OCI-LY1 (cell line): ENCODE data around the gene TRIM9.

Experiments used
- H2AFZ ChIP-seq: fragments of 200-600 bp; sonication (generic), shearing (Covaris generic); 2 replicates; pipeline ENCODE4 v1.6.0; 2014; ENCODE audit warnings: antibody characterized with exemption, mild to moderate bottlenecking, low read length
- H3F3A ChIP-seq: fragments of 200-600 bp; sonication (generic), shearing (Covaris generic); 2 replicates; pipeline ENCODE4 v1.6.0; 2014; ENCODE audit warnings: mild to moderate bottlenecking, antibody characterized with exemption, low read length, moderate library complexity; ENCODE audit not compliant: insufficient read depth
- H3K27ac ChIP-seq: fragments of 200-600 bp; sonication (generic); 2 replicates; pipeline ENCODE4 v1.5.1; 2014; ENCODE audit warnings: low read length, mixed run types, mild to moderate bottlenecking, low read depth; ENCODE audit not compliant: poor library complexity, severe bottlenecking
- H3K27me3 ChIP-seq: fragments of 200-600 bp; sonication (generic); 2 replicates; pipeline ENCODE4 v1.6.0; 2014; ENCODE audit warnings: antibody characterized with exemption, mild to moderate bottlenecking, low read length, moderate library complexity; ENCODE audit not compliant: insufficient read depth
- H3K36me3 ChIP-seq: fragments of 200-600 bp; sonication (generic); 2 replicates; pipeline ENCODE4 v1.6.1; 2014; ENCODE audit warnings: mild to moderate bottlenecking, antibody characterized with exemption, low read length, moderate library complexity, mixed read lengths; ENCODE audit not compliant: insufficient read depth
- H3K4me1 ChIP-seq: fragments of 200-600 bp; sonication (generic); 2 replicates; pipeline ENCODE4 v1.5.1; 2014; ENCODE audit warnings: mild to moderate bottlenecking, low read length, moderate library complexity; ENCODE audit not compliant: insufficient read depth, severe bottlenecking
- H3K4me2 ChIP-seq: fragments of 200-600 bp; sonication (generic), shearing (Covaris generic); 2 replicates; pipeline ENCODE4 v1.6.1; 2014; ENCODE audit warnings: low read length
- H3K4me3 ChIP-seq: fragments of 200-600 bp; sonication (generic); 2 replicates; pipeline ENCODE4 v1.5.1; 2014; ENCODE audit warnings: low read length, low read depth, mild to moderate bottlenecking, mixed read lengths; ENCODE audit not compliant: poor library complexity, severe bottlenecking
- H3K79me2 ChIP-seq: fragments of 200-600 bp; shearing (Covaris generic); 2 replicates; pipeline ENCODE4 v1.6.1; 2016; ENCODE audit warnings: mixed run types, low read length, mixed read lengths; ENCODE audit not compliant: insufficient read depth
- H3K9ac ChIP-seq: fragments of 200-600 bp; sonication (generic), shearing (Covaris generic); 2 replicates; pipeline ENCODE4 v1.6.1; 2014; ENCODE audit warnings: mild to moderate bottlenecking, low read length, mixed read lengths
- H3K9me2 ChIP-seq: fragments of 200-600 bp; sonication (generic), shearing (Covaris generic); 2 replicates; pipeline ENCODE4 v1.6.1; 2014; ENCODE audit warnings: low read depth, mild to moderate bottlenecking, low read length, mixed read lengths
- H3K9me3 ChIP-seq: fragments of 200-600 bp; shearing (Covaris generic); 2 replicates; pipeline ENCODE4 v1.6.1; 2014; ENCODE audit warnings: low read length, mixed read lengths
- H4K20me1 ChIP-seq: fragments of 200-600 bp; sonication (generic), shearing (Covaris generic); 2 replicates; pipeline ENCODE4 v1.6.0; 2016; ENCODE audit warnings: mild to moderate bottlenecking, low read length; ENCODE audit not compliant: insufficient read depth
- CTCF ChIP-seq: fragments of 200-600 bp; sonication (generic), shearing (Covaris generic); IDR thresholded peaks from 2 replicates; pipeline ENCODE4 v1.5.1; 2017; ENCODE audit warnings: mild to moderate bottlenecking, antibody characterized with exemption, low read length, moderate library complexity, mixed read lengths
- EZH2 ChIP-seq: fragments of 200-600 bp; sonication (generic), shearing (Covaris generic); IDR thresholded peaks from 2 replicates; pipeline ENCODE4 v1.8.0; 2017; ENCODE audit warnings: borderline replicate concordance, mixed run types, mild to moderate bottlenecking, antibody characterized with exemption, low read length, moderate library complexity, mixed read lengths

TRIM9 gene

GRCh38 chr14:51059032-51059431, 35.9 kb downstream of the TRIM9 start:
- Histone ChIP-seq H2AFZ (no peak overlapping the region), H3K79me2 (no peaks in the 10 kb centered on the region), H3K27me3 (no peaks in the 10 kb centered on the region), H3K9me3 (no peaks in the 10 kb centered on the region), H3F3A (no peaks in the 10 kb centered on the region), H3K4me1 (no peaks in the 10 kb centered on the region), H3K9me2 (no peaks in the 10 kb centered on the region), H3K4me3 (no peak overlapping the region), H3K4me2 (no peak overlapping the region), H4K20me1 (no peaks in the 10 kb centered on the region), H3K36me3 (no peaks in the 10 kb centered on the region), H3K27ac (no peak overlapping the region), H3K9ac (no peak overlapping the region)
- TF ChIP-seq EZH2 (no peak), CTCF (no peak)

GRCh38 chr14:51058382-51058781, 36.5 kb downstream of the TRIM9 start:
- H3K9ac ChIP-seq: no peak overlapping the region
- TF ChIP-seq EZH2 (no peak), CTCF (no peak)
- no peaks in the 10 kb centered on the region for H3K27me3 ChIP-seq
- no peaks in the 10 kb centered on the region for H3K79me2 ChIP-seq
- no peaks in the 10 kb centered on the region for H3K4me1 ChIP-seq
- no peak overlapping the region for H3K27ac ChIP-seq
- H3K9me2 ChIP-seq: no peaks in the 10 kb centered on the region
- no peak overlapping the region for H2AFZ ChIP-seq
- H3K4me3 ChIP-seq: no peak overlapping the region
- H4K20me1 ChIP-seq: no peaks in the 10 kb centered on the region
- no peaks in the 10 kb centered on the region for H3K9me3 ChIP-seq
- H3K36me3 ChIP-seq: no peaks in the 10 kb centered on the region
- no peaks in the 10 kb centered on the region for H3F3A ChIP-seq
- no peak overlapping the region for H3K4me2 ChIP-seq

GRCh38 chr14:51056421-51056820, 38.5 kb downstream of the TRIM9 start:
- Histone ChIP-seq H3K4me1 (no peaks in the 10 kb centered on the region), H3K4me2 (no peak overlapping the region), H2AFZ (no peak overlapping the region), H3K36me3 (no peaks in the 10 kb centered on the region), H3K79me2 (no peaks in the 10 kb centered on the region), H3K9ac (no peak overlapping the region), H3K27me3 (no peaks in the 10 kb centered on the region), H4K20me1 (no peaks in the 10 kb centered on the region), H3K9me3 (no peaks in the 10 kb centered on the region), H3K9me2 (no peaks in the 10 kb centered on the region), H3K4me3 (no peak overlapping the region), H3K27ac (no peak overlapping the region), H3F3A (no peaks in the 10 kb centered on the region)
- TF ChIP-seq EZH2 (no peak), CTCF (no peak)
